ENCODE results near the gene CAB39L.

DNA sequence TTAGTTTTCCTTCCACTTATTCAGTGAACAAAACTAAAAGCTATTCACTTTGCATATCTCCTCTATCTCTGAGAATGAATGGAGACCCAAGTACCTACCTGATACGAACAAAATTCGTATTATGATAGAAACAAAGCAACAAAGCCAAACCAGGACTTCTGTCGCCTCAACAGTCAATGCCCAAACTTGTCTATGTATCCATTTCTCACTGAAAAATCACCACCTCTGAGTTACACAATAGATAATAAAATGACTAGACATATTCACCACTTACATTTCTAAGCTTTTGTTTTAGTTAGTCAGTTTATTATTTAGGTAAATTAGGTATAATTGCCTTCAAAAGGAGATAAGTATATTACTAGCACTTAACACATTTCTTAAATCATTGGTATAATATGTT is 67.7 kb downstream of the CAB39L start:
- TF ChIP-seq YY1 (IDR thresholded peaks at IDR 0.05; ENCODE audit: low read depth) (no peak), EP300 (IDR thresholded peaks at IDR 0.05; ENCODE audit: borderline replicate concordance) (no peak), CREB1 (IDR thresholded peaks at IDR 0.05; ENCODE audit: low read depth) (no peak), NFIC (IDR thresholded peaks at IDR 0.05) (no peak), TEAD4 (IDR thresholded peaks at IDR 0.05) (no peak), RAD21 (IDR thresholded peaks at IDR 0.05; ENCODE audit: low read depth) (no peak), EGR1 (IDR thresholded peaks at IDR 0.05) (no peak), FOXM1 (IDR thresholded peaks at IDR 0.05; ENCODE audit: borderline replicate concordance, low read depth) (no peak), TAF1 (IDR thresholded peaks at IDR 0.05; ENCODE audit: low read depth) (no peak), TCF12 (IDR thresholded peaks at IDR 0.05; ENCODE audit: low read depth) (no peak)
- TF ChIP-seq, protein P1, sequence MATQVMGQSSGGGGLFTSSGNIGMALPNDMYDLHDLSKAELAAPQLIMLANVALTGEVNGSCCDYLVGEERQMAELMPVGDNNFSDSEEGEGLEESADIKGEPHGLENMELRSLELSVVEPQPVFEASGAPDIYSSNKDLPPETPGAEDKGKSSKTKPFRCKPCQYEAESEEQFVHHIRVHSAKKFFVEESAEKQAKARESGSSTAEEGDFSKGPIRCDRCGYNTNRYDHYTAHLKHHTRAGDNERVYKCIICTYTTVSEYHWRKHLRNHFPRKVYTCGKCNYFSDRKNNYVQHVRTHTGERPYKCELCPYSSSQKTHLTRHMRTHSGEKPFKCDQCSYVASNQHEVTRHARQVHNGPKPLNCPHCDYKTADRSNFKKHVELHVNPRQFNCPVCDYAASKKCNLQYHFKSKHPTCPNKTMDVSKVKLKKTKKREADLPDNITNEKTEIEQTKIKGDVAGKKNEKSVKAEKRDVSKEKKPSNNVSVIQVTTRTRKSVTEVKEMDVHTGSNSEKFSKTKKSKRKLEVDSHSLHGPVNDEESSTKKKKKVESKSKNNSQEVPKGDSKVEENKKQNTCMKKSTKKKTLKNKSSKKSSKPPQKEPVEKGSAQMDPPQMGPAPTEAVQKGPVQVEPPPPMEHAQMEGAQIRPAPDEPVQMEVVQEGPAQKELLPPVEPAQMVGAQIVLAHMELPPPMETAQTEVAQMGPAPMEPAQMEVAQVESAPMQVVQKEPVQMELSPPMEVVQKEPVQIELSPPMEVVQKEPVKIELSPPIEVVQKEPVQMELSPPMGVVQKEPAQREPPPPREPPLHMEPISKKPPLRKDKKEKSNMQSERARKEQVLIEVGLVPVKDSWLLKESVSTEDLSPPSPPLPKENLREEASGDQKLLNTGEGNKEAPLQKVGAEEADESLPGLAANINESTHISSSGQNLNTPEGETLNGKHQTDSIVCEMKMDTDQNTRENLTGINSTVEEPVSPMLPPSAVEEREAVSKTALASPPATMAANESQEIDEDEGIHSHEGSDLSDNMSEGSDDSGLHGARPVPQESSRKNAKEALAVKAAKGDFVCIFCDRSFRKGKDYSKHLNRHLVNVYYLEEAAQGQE (IDR thresholded peaks at IDR 0.05; ENCODE audit: low read depth) = no peak
- TF ChIP-seq, protein P2, sequence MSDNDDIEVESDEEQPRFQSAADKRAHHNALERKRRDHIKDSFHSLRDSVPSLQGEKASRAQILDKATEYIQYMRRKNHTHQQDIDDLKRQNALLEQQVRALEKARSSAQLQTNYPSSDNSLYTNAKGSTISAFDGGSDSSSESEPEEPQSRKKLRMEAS (IDR thresholded peaks at IDR 0.05) = no peak
- TF ChIP-seq, protein P3, sequence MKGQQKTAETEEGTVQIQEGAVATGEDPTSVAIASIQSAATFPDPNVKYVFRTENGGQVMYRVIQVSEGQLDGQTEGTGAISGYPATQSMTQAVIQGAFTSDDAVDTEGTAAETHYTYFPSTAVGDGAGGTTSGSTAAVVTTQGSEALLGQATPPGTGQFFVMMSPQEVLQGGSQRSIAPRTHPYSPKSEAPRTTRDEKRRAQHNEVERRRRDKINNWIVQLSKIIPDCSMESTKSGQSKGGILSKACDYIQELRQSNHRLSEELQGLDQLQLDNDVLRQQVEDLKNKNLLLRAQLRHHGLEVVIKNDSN (IDR thresholded peaks at IDR 0.05) = no peak

Data from Ishikawa (cell line).